H9 (cell line): ENCODE data around the gene INHBB. TPM values are rescaled to one million over a fixed set of nuclear protein-coding genes. Genes with fewer than 3 reads are reported as not detected.

ENCODE experiments used
- DNase-seq: peaks from one replicate; pipeline ENCODE4 v3.0.0-alpha.2; 2017
- H2AFZ ChIP-seq: one replicate; pipeline ENCODE4 v1.6.1; 2013; ENCODE audit warnings: mild to moderate bottlenecking, low read length, control low read depth, moderate library complexity
- H2AK5ac ChIP-seq: 2 replicates; pipeline ENCODE4 v1.6.1; 2013; ENCODE audit warnings: low read length, control low read depth, mixed read lengths; ENCODE audit not compliant: insufficient read length
- H2BK120ac ChIP-seq: one replicate; pipeline ENCODE4 v1.6.1; 2013; ENCODE audit warnings: low read depth, mild to moderate bottlenecking, low read length, control low read depth, inconsistent platforms; ENCODE audit not compliant: poor library complexity, severe bottlenecking
- H2BK12ac ChIP-seq: 2 replicates; pipeline ENCODE4 v1.6.1; 2013; ENCODE audit warnings: low read length, control low read depth, mixed read lengths, low read depth; ENCODE audit not compliant: insufficient read length
- H2BK15ac ChIP-seq: 2 replicates; pipeline ENCODE4 v1.6.1; 2013; ENCODE audit warnings: low read depth, low read length, control low read depth
- H2BK20ac ChIP-seq: one replicate; pipeline ENCODE4 v1.6.1; 2013; ENCODE audit warnings: low read depth, mild to moderate bottlenecking, low read length, control low read depth, inconsistent platforms; ENCODE audit not compliant: poor library complexity, severe bottlenecking
- H2BK5ac ChIP-seq: 2 replicates; pipeline ENCODE4 v1.6.1; 2013; ENCODE audit warnings: low read length, control low read depth, mixed read lengths; ENCODE audit not compliant: insufficient read length
- H3K14ac ChIP-seq: 2 replicates; pipeline ENCODE4 v1.6.1; 2013; ENCODE audit warnings: low read length, control low read depth; ENCODE audit not compliant: insufficient read depth
- H3K18ac ChIP-seq: 2 replicates; pipeline ENCODE4 v1.6.1; 2013; ENCODE audit warnings: low read depth, mild to moderate bottlenecking, mixed read lengths, low read length, control low read depth; ENCODE audit not compliant: insufficient read length
- H3K23ac ChIP-seq: 2 replicates; pipeline ENCODE4 v1.6.1; 2013; ENCODE audit warnings: low read length, control low read depth, mixed read lengths, low read depth; ENCODE audit not compliant: insufficient read length
- H3K23me2 ChIP-seq: 2 replicates; pipeline ENCODE4 v1.6.1; 2013; ENCODE audit warnings: low read depth, mild to moderate bottlenecking, mixed read lengths, low read length, control low read depth; ENCODE audit not compliant: insufficient read length, poor library complexity, severe bottlenecking
- H3K27ac ChIP-seq: 2 replicates; pipeline ENCODE4 v1.5.1; 2013; ENCODE audit warnings: low read length, control low read depth, mixed read lengths, low read depth; ENCODE audit not compliant: insufficient read length
- H3K27me3 ChIP-seq: 2 replicates; pipeline ENCODE4 v1.6.1; 2013; ENCODE audit warnings: low read length, control low read depth, inconsistent platforms; ENCODE audit not compliant: insufficient read depth
- H3K4ac ChIP-seq: 2 replicates; pipeline ENCODE4 v1.6.1; 2013; ENCODE audit warnings: low read depth, mild to moderate bottlenecking, control low read depth, inconsistent platforms, low read length, moderate library complexity
- H3K4me1 ChIP-seq: 2 replicates; pipeline ENCODE4 v1.6.1; 2013; ENCODE audit warnings: low read length, control low read depth, inconsistent platforms; ENCODE audit not compliant: insufficient read depth
- H3K4me2 ChIP-seq: 2 replicates; pipeline ENCODE4 v1.6.1; 2013; ENCODE audit warnings: low read length, control low read depth, mixed read lengths; ENCODE audit not compliant: insufficient read length, insufficient read depth
- H3K56ac ChIP-seq: 2 replicates; pipeline ENCODE4 v1.6.1; 2013; ENCODE audit warnings: low read depth, mild to moderate bottlenecking, mixed read lengths, low read length, control low read depth; ENCODE audit not compliant: insufficient read length
- H3K79me1 ChIP-seq: 2 replicates; pipeline ENCODE4 v1.6.1; 2013; ENCODE audit warnings: low read depth, mild to moderate bottlenecking, moderate library complexity, low read length, control low read depth, inconsistent platforms; ENCODE audit not compliant: insufficient read depth, poor library complexity, severe bottlenecking
- H3K79me2 ChIP-seq: 2 replicates; pipeline ENCODE4 v1.6.1; 2013; ENCODE audit warnings: low read length, control low read depth, inconsistent platforms; ENCODE audit not compliant: insufficient read depth
- H3K9ac ChIP-seq: 2 replicates; pipeline ENCODE4 v1.6.1; 2013; ENCODE audit warnings: low read length, control low read depth, mixed read lengths; ENCODE audit not compliant: insufficient read length; ENCODE audit errors: extremely low read depth
- H3K9me3 ChIP-seq: one replicate; pipeline ENCODE4 v1.6.1; 2013; ENCODE audit warnings: low read depth, low read length, inconsistent platforms; ENCODE audit not compliant: control insufficient read depth
- H3T11ph ChIP-seq: one replicate; pipeline ENCODE4 v1.6.1; 2013; ENCODE audit warnings: mild to moderate bottlenecking, low read length, control low read depth, inconsistent platforms
- H4K20me1 ChIP-seq: one replicate; pipeline ENCODE4 v1.6.1; 2013; ENCODE audit not compliant: control insufficient read depth, insufficient read length, insufficient read depth
- H4K5ac ChIP-seq: 2 replicates; pipeline ENCODE4 v1.6.1; 2013; ENCODE audit warnings: low read depth, mild to moderate bottlenecking, mixed read lengths, low read length, control low read depth; ENCODE audit not compliant: insufficient read length
- H4K8ac ChIP-seq: replicated peaks from 2 replicates; pipeline ENCODE4 v1.6.1; 2013; ENCODE audit warnings: low read length, control low read depth, mixed read lengths, low read depth; ENCODE audit not compliant: insufficient read length
- H4K91ac ChIP-seq: 2 replicates; pipeline ENCODE4 v1.6.1; 2013; ENCODE audit warnings: low read depth, mild to moderate bottlenecking, moderate library complexity, mixed read lengths, low read length, control low read depth; ENCODE audit not compliant: insufficient read length
- H3K27ac Mint-ChIP-seq, 3 experiments: 2 replicates in 2 of 3; 3 replicates in 1 of 3; pipeline ENCODE4 v1.8.0; 2020 to 2021; ENCODE audit warnings: mixed read lengths in 3 of 3, mild to moderate bottlenecking in 1 of 3, moderate library complexity in 1 of 3
- H3K27me3 Mint-ChIP-seq: 2 replicates; pipeline ENCODE4 v1.8.0; 2021; ENCODE audit warnings: low read depth, mild to moderate bottlenecking, moderate library complexity, mixed read lengths
- H3K36me3 Mint-ChIP-seq, 3 experiments: 2 replicates in 2 of 3; 3 replicates in 1 of 3; pipeline ENCODE4 v1.8.0; 2020 to 2021; ENCODE audit warnings: low read depth in 3 of 3, mixed read lengths in 3 of 3; ENCODE audit not compliant: insufficient read depth in 1 of 3
- H3K4me1 Mint-ChIP-seq, 2 experiments: 2 replicates each; pipeline ENCODE4 v1.8.0; 2020; ENCODE audit warnings: mixed read lengths in 2 of 2
- H3K4me3 Mint-ChIP-seq, 2 experiments: 2 replicates in 1 of 2; 3 replicates in 1 of 2; pipeline ENCODE4 v1.8.0; 2020 to 2021; ENCODE audit warnings: mild to moderate bottlenecking in 2 of 2, mixed read lengths in 2 of 2, moderate library complexity in 1 of 2
- H3K9me3 Mint-ChIP-seq, 2 experiments: 2 replicates in 1 of 2; 3 replicates in 1 of 2; pipeline ENCODE4 v1.8.0; 2020; ENCODE audit warnings: mild to moderate bottlenecking in 2 of 2, mixed read lengths in 2 of 2, moderate library complexity in 1 of 2
- WGBS: extraction: QIAGEN DNeasy Blood & Tissue Kit; methylation state at CpG from one replicate; pipeline ENCODE4 v1.1.7; 2013; ENCODE audit warnings: missing lambda C conversion rate, low lambda C conversion rate, mixed read lengths; ENCODE audit not compliant: insufficient read length; ENCODE audit errors: extremely low coverage; 5-methylcytosine and 5-hydroxymethylcytosine counted together
- total RNA-seq: library from RNA; stranded (reverse); gene quantifications from 2 replicates; pipeline ENCODE4 v1.2.1, GENCODE V29; 2021
- TF ChIP-seq, protein P1 (sequence below): fragments of 200-600 bp; sonication (generic); conservative IDR thresholded peaks from 3 replicates; pipeline ENCODE4 v1.8.0; 2021; ENCODE audit warnings: antibody characterized with exemption, mild to moderate bottlenecking

INHBB gene
- total RNA-seq, 1 experiment from 2014 or later, result 0.13 TPM

DNA sequence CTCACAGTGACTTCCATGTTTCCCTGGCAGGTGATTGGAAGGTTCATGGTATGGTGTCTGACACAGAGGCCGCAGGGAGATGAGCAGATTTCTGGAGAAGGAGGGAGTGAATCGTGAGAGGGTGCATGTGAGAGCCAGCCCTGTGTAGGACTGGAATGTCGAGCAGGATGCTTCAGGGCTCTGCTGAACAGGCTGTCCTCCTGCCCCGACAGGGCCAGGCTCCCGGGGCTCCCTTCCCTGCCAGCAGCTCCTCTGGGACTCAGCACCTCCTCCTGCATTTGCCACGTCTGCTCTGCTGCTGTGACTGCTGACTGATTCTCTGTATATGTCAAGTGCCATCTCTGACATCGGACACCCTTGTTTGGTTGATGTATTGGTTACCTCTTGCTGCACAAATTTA, 38.5 kb upstream of the INHBB start:
- Mint-ChIP-seq H3K4me1 (peaks cover 17 to 27% of the 10 kb centered on the region in 2 experiments), H3K27me3 (peaks cover 61% of the 10 kb centered on the region), H3K9me3 (no peaks in the 10 kb centered on the region; a peak in 1 of 5 replicates), H3K27ac (no peak overlapping the region; a peak in 2 of 7 replicates), H3K36me3 (no peaks in the 10 kb centered on the region), H3K4me3 (no peak overlapping the region)
- no peak overlapping the region for H3K9ac ChIP-seq
- H3K79me2 ChIP-seq, result no peaks in the 10 kb centered on the region
- DNase-seq, result no peak
- H2BK5ac ChIP-seq, result no peak overlapping the region
- no peak overlapping the region for H4K5ac ChIP-seq
- no peak overlapping the region for H3K14ac ChIP-seq
- H2BK120ac ChIP-seq, result no peak overlapping the region
- H4K91ac ChIP-seq, result no peak overlapping the region
- no peak overlapping the region for H2BK12ac ChIP-seq
- H3K4ac ChIP-seq, result no peak overlapping the region
- H4K8ac ChIP-seq, result no peak overlapping the region
- H3K23ac ChIP-seq, result no peak overlapping the region
- no peaks in the 10 kb centered on the region; the same call in 1 of the 2 replicates for H3K27me3 ChIP-seq
- H3K4me1 ChIP-seq, result no peaks in the 10 kb centered on the region
- WGBS, result no CpG with 5 or more reads among the region's 7 CpGs
- H2BK20ac ChIP-seq, result no peak overlapping the region
- TF ChIP-seq, protein P1, sequence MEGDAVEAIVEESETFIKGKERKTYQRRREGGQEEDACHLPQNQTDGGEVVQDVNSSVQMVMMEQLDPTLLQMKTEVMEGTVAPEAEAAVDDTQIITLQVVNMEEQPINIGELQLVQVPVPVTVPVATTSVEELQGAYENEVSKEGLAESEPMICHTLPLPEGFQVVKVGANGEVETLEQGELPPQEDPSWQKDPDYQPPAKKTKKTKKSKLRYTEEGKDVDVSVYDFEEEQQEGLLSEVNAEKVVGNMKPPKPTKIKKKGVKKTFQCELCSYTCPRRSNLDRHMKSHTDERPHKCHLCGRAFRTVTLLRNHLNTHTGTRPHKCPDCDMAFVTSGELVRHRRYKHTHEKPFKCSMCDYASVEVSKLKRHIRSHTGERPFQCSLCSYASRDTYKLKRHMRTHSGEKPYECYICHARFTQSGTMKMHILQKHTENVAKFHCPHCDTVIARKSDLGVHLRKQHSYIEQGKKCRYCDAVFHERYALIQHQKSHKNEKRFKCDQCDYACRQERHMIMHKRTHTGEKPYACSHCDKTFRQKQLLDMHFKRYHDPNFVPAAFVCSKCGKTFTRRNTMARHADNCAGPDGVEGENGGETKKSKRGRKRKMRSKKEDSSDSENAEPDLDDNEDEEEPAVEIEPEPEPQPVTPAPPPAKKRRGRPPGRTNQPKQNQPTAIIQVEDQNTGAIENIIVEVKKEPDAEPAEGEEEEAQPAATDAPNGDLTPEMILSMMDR, result no peak
- H3K79me1 ChIP-seq, result no peaks in the 10 kb centered on the region
- H3K23me2 ChIP-seq, result no peaks in the 10 kb centered on the region
- H3K9me3 ChIP-seq, result no peaks in the 10 kb centered on the region
- H3K56ac ChIP-seq, result no peak overlapping the region
- no peak overlapping the region for H2AK5ac ChIP-seq
- no peak overlapping the region for H2AFZ ChIP-seq
- H3K4me2 ChIP-seq, result no peak overlapping the region
- no peaks in the 10 kb centered on the region for H4K20me1 ChIP-seq
- no peak overlapping the region for H3K27ac ChIP-seq
- no peak overlapping the region for H3K18ac ChIP-seq
- H3T11ph ChIP-seq, result no peak overlapping the region
- H2BK15ac ChIP-seq, result no peak overlapping the region
